SK-N-SH (cell line): ENCODE results near the gene C11orf58.

ENCODE experiments used
- CHD2 ChIP-seq: fragments of 150-350 bp; IDR thresholded peaks from 2 replicates; pipeline ENCODE4 v1.6.1; 2018; ENCODE audit warnings: low read length; ENCODE audit not compliant: partially characterized antibody
- CTCF ChIP-seq: fragments of 200-600 bp; sonication (generic); IDR thresholded peaks from 2 replicates; pipeline ENCODE4 v1.6.1; 2017; ENCODE audit warnings: antibody characterized with exemption, mild to moderate bottlenecking, moderate library complexity
- FOXJ3 ChIP-seq: sonication (generic); formaldehyde crosslinking; IDR thresholded peaks from 2 replicates; pipeline ENCODE4 v1.5.1; 2020; ENCODE audit warnings: mild to moderate bottlenecking, missing genetic modification reagents
- GABPA ChIP-seq: IDR thresholded peaks from 2 replicates; pipeline ENCODE4 v1.4.0; 2012; ENCODE audit warnings: low read depth, mild to moderate bottlenecking
- MEF2A ChIP-seq: IDR thresholded peaks from 2 replicates; pipeline ENCODE4 v1.4.0; 2012; ENCODE audit warnings: low read depth, borderline replicate concordance
- POLR2AphosphoS5 ChIP-seq: IDR thresholded peaks from 2 replicates; pipeline ENCODE4 v1.6.1; 2012; ENCODE audit warnings: low read depth, low read length
- USF2 ChIP-seq: fragments of 150-350 bp; IDR thresholded peaks from 2 replicates; pipeline ENCODE4 v1.6.1; 2017; ENCODE audit warnings: antibody characterized with exemption, low read length, low read depth, borderline replicate concordance

GRCh38 chr11:16795146-16795545 is 56.7 kb downstream of the C11orf58 start:
- no peak for TF ChIP-seq CTCF
- TF ChIP-seq MEF2A = no peak
- TF ChIP-seq FOXJ3 (CRISPR knock-in tag) = no peak
- TF ChIP-seq GABPA = no peak
- TF ChIP-seq POLR2AphosphoS5 = no peak
- TF ChIP-seq CHD2 = no peak
- TF ChIP-seq USF2 = no peak
